WTC11 (cell line): ENCODE results near the gene LYRM4.

ENCODE experiments used
- CBFB ChIP-seq: sonication (generic); formaldehyde crosslinking; IDR thresholded peaks from 2 replicates; pipeline ENCODE4 v1.8.1; 2022; ENCODE audit warnings: mild to moderate bottlenecking, low read depth, missing genetic modification reagents
- CDX4 ChIP-seq: fragments of 250-450 bp; sonication (Bioruptor Pico); IDR thresholded peaks from 2 replicates; pipeline ENCODE4 v1.9.0; 2021; ENCODE audit warnings: moderate library complexity, mild to moderate bottlenecking, inconsistent platforms, borderline replicate concordance
- CREB1 ChIP-seq: sonication (generic); formaldehyde crosslinking; IDR thresholded peaks from 2 replicates; pipeline ENCODE4 v1.8.0; 2023; ENCODE audit warnings: mild to moderate bottlenecking, missing genetic modification reagents
- CTCF ChIP-seq: fragments of 200-600 bp; IDR thresholded peaks from 2 replicates; pipeline ENCODE4 v1.8.0; 2022; ENCODE audit warnings: antibody characterized with exemption
- E2F4 ChIP-seq: sonication (generic); formaldehyde crosslinking; IDR thresholded peaks from 2 replicates; pipeline ENCODE4 v1.8.1; 2022; ENCODE audit warnings: low read depth, mild to moderate bottlenecking, moderate library complexity, missing genetic modification reagents, borderline replicate concordance
- NFYB ChIP-seq: sonication (generic); formaldehyde crosslinking; conservative IDR thresholded peaks from 2 replicates; pipeline ENCODE4 v1.8.0; 2022; ENCODE audit warnings: low read depth, missing genetic modification reagents
- USF1 ChIP-seq: sonication (generic); formaldehyde crosslinking; IDR thresholded peaks from 2 replicates; pipeline ENCODE4 v1.8.0; 2022; ENCODE audit warnings: mild to moderate bottlenecking, missing genetic modification reagents
- ZNF121 ChIP-seq: sonication (generic); formaldehyde crosslinking; IDR thresholded peaks from 2 replicates; pipeline ENCODE4 v1.8.0; 2023; ENCODE audit warnings: missing genetic modification reagents
- ZNF232 ChIP-seq: sonication (generic); formaldehyde crosslinking; IDR thresholded peaks from 2 replicates; pipeline ENCODE4 v1.8.0; 2022; ENCODE audit warnings: mild to moderate bottlenecking, missing genetic modification reagents
- ZNF512 ChIP-seq: sonication (generic); formaldehyde crosslinking; IDR thresholded peaks from 2 replicates; pipeline ENCODE4 v1.8.1; 2022; ENCODE audit warnings: missing genetic modification reagents, borderline replicate concordance
- TF ChIP-seq, protein P1 (sequence below): sonication (generic); formaldehyde crosslinking; IDR thresholded peaks from 2 replicates; pipeline ENCODE4 v1.8.1; 2022; ENCODE audit warnings: mild to moderate bottlenecking, missing genetic modification reagents, moderate library complexity, borderline replicate concordance
- TF ChIP-seq, protein P2 (sequence below): fragments of 250-450 bp; sonication (Bioruptor Pico); conservative IDR thresholded peaks from 2 replicates; pipeline ENCODE4 v1.9.0; 2021; ENCODE audit warnings: mild to moderate bottlenecking

DNA sequence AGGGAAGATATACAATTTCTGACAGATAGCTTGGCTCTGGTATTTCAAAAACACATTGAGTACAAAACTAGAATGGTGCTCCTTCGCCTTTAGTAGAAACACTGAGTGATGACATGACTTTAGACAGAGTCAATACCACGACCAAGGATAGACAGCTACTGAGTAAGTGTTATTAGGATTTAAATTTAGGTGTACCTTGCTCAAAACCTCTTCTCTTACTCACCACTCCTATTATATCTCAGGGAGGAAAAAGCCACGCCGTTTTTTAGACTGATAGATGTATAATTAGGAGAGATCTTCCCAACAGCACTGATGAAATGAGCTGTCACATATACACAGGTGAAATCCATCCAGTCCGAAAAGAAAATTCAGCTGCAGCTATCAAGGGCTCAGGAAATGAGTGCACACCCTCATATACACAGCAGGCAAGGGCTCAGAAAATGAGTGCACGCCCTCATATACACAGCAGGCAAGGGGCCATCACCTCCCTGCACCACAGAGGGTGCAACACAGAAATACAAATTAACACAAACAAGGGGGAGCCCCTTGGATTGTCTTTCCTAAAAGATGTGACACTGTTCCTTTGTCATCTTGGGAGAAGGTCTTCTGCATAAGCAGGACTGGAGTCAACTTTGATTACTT lies 53.7 kb downstream of the LYRM4 start:
- TF ChIP-seq CTCF (no peak), CREB1 (CRISPR knock-in tag) (no peak), ZNF121 (CRISPR knock-in tag) (no peak), NFYB (CRISPR knock-in tag) (no peak), CBFB (CRISPR knock-in tag) (no peak), E2F4 (CRISPR knock-in tag) (no peak), ZNF512 (no peak), ZNF232 (CRISPR knock-in tag) (no peak), CDX4 (no peak), USF1 (no peak)
- TF ChIP-seq, protein P1, sequence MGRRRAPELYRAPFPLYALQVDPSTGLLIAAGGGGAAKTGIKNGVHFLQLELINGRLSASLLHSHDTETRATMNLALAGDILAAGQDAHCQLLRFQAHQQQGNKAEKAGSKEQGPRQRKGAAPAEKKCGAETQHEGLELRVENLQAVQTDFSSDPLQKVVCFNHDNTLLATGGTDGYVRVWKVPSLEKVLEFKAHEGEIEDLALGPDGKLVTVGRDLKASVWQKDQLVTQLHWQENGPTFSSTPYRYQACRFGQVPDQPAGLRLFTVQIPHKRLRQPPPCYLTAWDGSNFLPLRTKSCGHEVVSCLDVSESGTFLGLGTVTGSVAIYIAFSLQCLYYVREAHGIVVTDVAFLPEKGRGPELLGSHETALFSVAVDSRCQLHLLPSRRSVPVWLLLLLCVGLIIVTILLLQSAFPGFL (CRISPR knock-in tag) = no peak
- TF ChIP-seq, protein P2, sequence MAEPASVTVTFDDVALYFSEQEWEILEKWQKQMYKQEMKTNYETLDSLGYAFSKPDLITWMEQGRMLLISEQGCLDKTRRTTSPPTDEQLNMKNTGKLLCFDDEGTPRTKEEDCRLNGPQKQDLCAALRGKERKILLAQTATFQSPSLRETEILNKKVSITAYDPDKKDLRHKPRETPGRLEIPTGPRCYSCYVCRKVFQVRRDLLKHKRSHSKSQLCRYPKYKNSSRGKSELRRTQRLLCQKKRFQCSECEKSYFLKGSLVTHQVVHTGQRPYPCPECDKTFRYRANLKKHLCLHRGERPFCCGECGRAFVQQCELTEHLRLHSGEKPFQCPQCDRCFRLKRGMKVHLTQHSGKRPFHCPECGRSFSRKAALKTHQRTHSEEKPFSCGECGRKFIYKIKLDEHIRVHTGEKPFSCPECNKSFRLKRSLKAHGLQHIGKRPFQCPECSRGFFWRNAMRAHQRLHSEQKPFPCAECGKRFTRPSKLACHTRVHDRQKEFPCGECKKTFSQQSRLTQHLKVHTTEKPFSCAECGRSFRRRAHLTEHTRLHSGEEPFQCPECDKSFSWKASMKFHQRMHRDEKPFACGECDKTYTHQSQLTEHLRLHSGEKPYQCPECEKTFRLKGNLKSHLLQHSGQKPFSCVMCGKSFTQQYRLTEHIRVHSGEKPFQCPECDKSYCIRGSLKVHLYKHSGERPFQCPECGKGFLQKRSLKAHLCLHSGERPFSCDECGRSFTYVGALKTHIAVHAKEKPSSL (CRISPR knock-in tag) = no peak
